ENCODE data around the gene RASSF7. TPM values are rescaled to one million over a fixed set of nuclear protein-coding genes. Genes with fewer than 3 reads are reported as not detected.

RASSF7 gene, protein sequence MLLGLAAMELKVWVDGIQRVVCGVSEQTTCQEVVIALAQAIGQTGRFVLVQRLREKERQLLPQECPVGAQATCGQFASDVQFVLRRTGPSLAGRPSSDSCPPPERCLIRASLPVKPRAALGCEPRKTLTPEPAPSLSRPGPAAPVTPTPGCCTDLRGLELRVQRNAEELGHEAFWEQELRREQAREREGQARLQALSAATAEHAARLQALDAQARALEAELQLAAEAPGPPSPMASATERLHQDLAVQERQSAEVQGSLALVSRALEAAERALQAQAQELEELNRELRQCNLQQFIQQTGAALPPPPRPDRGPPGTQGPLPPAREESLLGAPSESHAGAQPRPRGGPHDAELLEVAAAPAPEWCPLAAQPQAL
- polyA plus RNA-seq (2011; rRNA removed) (18.4 and 19.0 TPM in 2 replicates), polyA plus RNA-seq (2017; fragmentation: RNase III; extraction: RNeasy Plus Mini Kit Qiagen cat#74134 plus additional on column Dnase treatment) (27.7 to 30.7 TPM (median 30.5 TPM) in 3 replicates), polyA minus RNA-seq (2011; rRNA and poly(A)+ RNA removed) (5.6 and 11.8 TPM in 2 replicates)
- 56.3 and 74.7 TPM in 2 replicates for polyA plus RNA-seq (2012; cell fraction: cytosol; rRNA removed)
- polyA plus RNA-seq (2012; cell fraction: nucleus; rRNA removed): 101 and 152 TPM in 2 replicates

- peak; percentile 68 to 85 for ATAC-seq
- Histone ChIP-seq H3K4me3 (peak within 1 kb of the TSS; percentile 86), H3K4me2 (peak within 1 kb of the TSS; percentile 90), H3K27ac (peak within 1 kb of the TSS; percentile 90 to 94), H3K9me3 (no peaks in the 10 kb centered on the region), H3K4me1 (peaks cover 24% of the 10 kb centered on the region)
- FAIRE-seq: no peak
- ChIA-PET POLR2A (interaction anchor here (1.2 kb wide), 1 partner anchor 15 kb away, joined by 5 read pairs; no protein-coding TSS in a partner anchor), CTCF (interaction anchor here (1.1 to 1.3 kb wide), 2 partner anchors 14 to 42 kb away, joined by 3 read pairs; no protein-coding TSS in a partner anchor)
- WGBS (ENCODE audit: missing lambda C conversion rate): 5% methylated on average over 21 of the region's 95 CpGs
- peak; percentile 90 to 95 for DNase-seq (ENCODE audit: low read depth in 1 of 2, low spot score in 1 of 2)
- 0 out of 2 replicates have a peak, but pooled peaks have one; percentile 20 for TF ChIP-seq TP53 (CRISPR knock-in tag; IDR thresholded peaks at IDR 0.05)
- TF ChIP-seq TFCP2L1 (CRISPR knock-in tag; IDR thresholded peaks at IDR 0.05): 0 out of 2 replicates have a peak, but pooled peaks have one; percentile 43
- TF ChIP-seq JUN (IDR thresholded peaks at IDR 0.05): peak; percentile 27 to 67; a peak in 3 of 5 replicates
- peak; percentile 69 for TF ChIP-seq POLR2A (IDR thresholded peaks at IDR 0.05; ENCODE audit: low read length)
- no peak for TF ChIP-seq CHD4 (IDR thresholded peaks at IDR 0.05; ENCODE audit: borderline replicate concordance)
- no peak for TF ChIP-seq ELK1 (IDR thresholded peaks at IDR 0.05; ENCODE audit: low read depth, low read length)
- TF ChIP-seq HOXB13 (CRISPR knock-in tag; IDR thresholded peaks at IDR 0.05; ENCODE audit: low read depth): no peak
- TF ChIP-seq SREBF2 (IDR thresholded peaks at IDR 0.05): no peak
- TF ChIP-seq CHD2 (IDR thresholded peaks at IDR 0.05; ENCODE audit: low read length, partially characterized antibody): peak; percentile 25
- TF ChIP-seq PHF8 (IDR thresholded peaks at IDR 0.05; ENCODE audit: borderline replicate concordance, low read depth): peak; percentile 66
- no peak for TF ChIP-seq HOXB5 (CRISPR knock-in tag; IDR thresholded peaks at IDR 0.05)
- no peak for TF ChIP-seq ZNF302 (CRISPR knock-in tag; IDR thresholded peaks at IDR 0.05)
- no peak for TF ChIP-seq KDM1A (IDR thresholded peaks at IDR 0.05; ENCODE audit: low read depth)
- TF ChIP-seq, protein P1, sequence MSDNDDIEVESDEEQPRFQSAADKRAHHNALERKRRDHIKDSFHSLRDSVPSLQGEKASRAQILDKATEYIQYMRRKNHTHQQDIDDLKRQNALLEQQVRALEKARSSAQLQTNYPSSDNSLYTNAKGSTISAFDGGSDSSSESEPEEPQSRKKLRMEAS (IDR thresholded peaks at IDR 0.05): peak; percentile 52; the same call in 1 of the 2 replicates
Measured at GRCh38 chr11:560305-561147, at the start of gene RASSF7, which contains the start of gene LMNTD2. Gene RASSF7, plus strand, starts transcription at chr11:560970. Its CDS starts 799 bp downstream, at chr11:561769. Gene LMNTD2, minus strand, starts transcription at chr11:560738. Its CDS starts 22 bp downstream, at chr11:560716.

DNA sequence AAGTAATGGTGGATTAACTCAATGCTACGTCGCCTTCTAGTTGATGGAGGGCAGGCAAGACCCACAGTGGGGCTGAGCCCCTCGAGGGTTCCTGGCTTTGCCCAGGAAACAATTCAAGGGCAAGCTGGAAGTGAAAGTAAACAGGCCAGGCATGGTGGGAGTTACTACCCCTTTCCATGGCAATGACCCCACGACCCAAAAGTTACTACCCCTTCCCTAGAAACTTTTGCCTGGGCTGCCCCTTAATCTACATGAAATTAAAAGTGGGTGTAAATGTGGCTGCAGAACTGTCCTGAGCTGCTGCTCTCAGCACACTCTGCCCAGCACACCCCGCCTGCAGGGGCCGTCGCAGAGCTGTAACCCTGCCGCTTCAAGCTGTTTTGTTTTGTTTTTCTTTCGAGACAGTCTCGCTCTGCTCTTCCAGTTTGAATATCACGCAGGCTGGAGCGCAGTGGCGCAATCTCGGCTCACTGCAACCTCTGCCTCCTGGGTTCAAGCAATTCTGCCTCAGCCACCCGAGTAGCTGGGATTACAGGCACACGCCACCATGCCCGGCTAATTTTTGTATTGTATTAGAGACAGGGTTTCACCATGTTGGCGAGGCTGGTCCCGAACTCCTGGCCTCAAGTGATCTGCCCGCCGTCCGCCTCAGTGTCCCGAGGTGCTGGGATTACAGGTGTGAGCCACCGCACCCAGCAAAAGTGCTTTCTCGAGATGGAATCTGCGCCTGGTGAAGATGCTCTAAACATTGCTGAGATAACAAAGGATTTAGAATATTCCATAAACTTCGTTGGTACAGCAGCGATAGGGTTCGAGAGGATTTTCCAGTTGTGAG is 47.8 kb upstream of the RASSF7 start:
- CTCF ChIA-PET: interaction anchor here (1.1 to 1.3 kb wide), 2 partner anchors 65 to 109 kb away, joined by 3 read pairs; no protein-coding TSS in a partner anchor
- Histone ChIP-seq H3K9me3 (peaks cover 15% of the 10 kb centered on the region), H3K4me3 (no peak overlapping the region), H3K27ac (no peak overlapping the region), H3K4me2 (no peak overlapping the region), H3K4me1 (peaks cover 5% of the 10 kb centered on the region; the same call in 1 of the 3 replicates)
- FAIRE-seq: no peak
- POLR2A ChIA-PET: no interaction called here
- DNase-seq (ENCODE audit: low read depth in 1 of 2, low spot score in 1 of 2): no peak
- no peak for ATAC-seq
- 93% methylated on average over 29 of the region's 29 CpGs for WGBS (ENCODE audit: missing lambda C conversion rate)
- TF ChIP-seq TFCP2L1 (CRISPR knock-in tag; IDR thresholded peaks at IDR 0.05): no peak
- no peak for TF ChIP-seq HMGXB4 (CRISPR knock-in tag; IDR thresholded peaks at IDR 0.05; ENCODE audit: borderline replicate concordance)
- TF ChIP-seq, protein P2, sequence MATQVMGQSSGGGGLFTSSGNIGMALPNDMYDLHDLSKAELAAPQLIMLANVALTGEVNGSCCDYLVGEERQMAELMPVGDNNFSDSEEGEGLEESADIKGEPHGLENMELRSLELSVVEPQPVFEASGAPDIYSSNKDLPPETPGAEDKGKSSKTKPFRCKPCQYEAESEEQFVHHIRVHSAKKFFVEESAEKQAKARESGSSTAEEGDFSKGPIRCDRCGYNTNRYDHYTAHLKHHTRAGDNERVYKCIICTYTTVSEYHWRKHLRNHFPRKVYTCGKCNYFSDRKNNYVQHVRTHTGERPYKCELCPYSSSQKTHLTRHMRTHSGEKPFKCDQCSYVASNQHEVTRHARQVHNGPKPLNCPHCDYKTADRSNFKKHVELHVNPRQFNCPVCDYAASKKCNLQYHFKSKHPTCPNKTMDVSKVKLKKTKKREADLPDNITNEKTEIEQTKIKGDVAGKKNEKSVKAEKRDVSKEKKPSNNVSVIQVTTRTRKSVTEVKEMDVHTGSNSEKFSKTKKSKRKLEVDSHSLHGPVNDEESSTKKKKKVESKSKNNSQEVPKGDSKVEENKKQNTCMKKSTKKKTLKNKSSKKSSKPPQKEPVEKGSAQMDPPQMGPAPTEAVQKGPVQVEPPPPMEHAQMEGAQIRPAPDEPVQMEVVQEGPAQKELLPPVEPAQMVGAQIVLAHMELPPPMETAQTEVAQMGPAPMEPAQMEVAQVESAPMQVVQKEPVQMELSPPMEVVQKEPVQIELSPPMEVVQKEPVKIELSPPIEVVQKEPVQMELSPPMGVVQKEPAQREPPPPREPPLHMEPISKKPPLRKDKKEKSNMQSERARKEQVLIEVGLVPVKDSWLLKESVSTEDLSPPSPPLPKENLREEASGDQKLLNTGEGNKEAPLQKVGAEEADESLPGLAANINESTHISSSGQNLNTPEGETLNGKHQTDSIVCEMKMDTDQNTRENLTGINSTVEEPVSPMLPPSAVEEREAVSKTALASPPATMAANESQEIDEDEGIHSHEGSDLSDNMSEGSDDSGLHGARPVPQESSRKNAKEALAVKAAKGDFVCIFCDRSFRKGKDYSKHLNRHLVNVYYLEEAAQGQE (IDR thresholded peaks at IDR 0.05): no peak
- no peak for TF ChIP-seq MYC (IDR thresholded peaks at IDR 0.05; ENCODE audit: borderline replicate concordance, low read length)
- no peak for TF ChIP-seq GATA3 (IDR thresholded peaks at IDR 0.05; ENCODE audit: borderline replicate concordance)
- TF ChIP-seq RAD21 (conservative IDR thresholded peaks at IDR 0.05 in 1 of 2, IDR thresholded peaks at IDR 0.05 in 1 of 2): no peak
- no peak for TF ChIP-seq CEBPB (IDR thresholded peaks at IDR 0.05)
- no peak for TF ChIP-seq HDAC2 (IDR thresholded peaks at IDR 0.05)
- no peak for TF ChIP-seq MAZ (IDR thresholded peaks at IDR 0.05; ENCODE audit: borderline replicate concordance, low read depth, low read length)
- TF ChIP-seq ELK1 (IDR thresholded peaks at IDR 0.05; ENCODE audit: low read depth, low read length): no peak
